Neural cell (in vitro differentiated cells): Measurements from ENCODE around the gene SETBP1. TPM values are rescaled to one million over a fixed set of nuclear protein-coding genes. Genes with fewer than 3 reads are reported as not detected.

Experiments
- H2AFZ ChIP-seq: fragments of 200-600, 300-800 bp; sonication (generic), shearing (Covaris generic); 2 replicates; pipeline ENCODE4 v1.6.0; 2014; ENCODE audit warnings: low read depth, mild to moderate bottlenecking, antibody characterized with exemption, low read length, moderate library complexity
- H3F3A ChIP-seq: fragments of 200-600 bp; shearing (Covaris generic); 2 replicates; pipeline ENCODE4 v1.6.1; 2016; ENCODE audit warnings: mild to moderate bottlenecking, moderate library complexity, mixed read lengths, antibody characterized with exemption, low read length; ENCODE audit not compliant: insufficient read depth, poor library complexity, severe bottlenecking
- H3K27ac ChIP-seq: fragments of 200-600, 300-800 bp; sonication (generic), shearing (Covaris generic); 2 replicates; pipeline ENCODE4 v1.5.1; 2014; ENCODE audit warnings: mild to moderate bottlenecking, low read length, moderate library complexity
- H3K27me3 ChIP-seq: fragments of 300-800, 200-600 bp; sonication (generic), shearing (Covaris generic); 2 replicates; pipeline ENCODE4 v1.6.0; 2014; ENCODE audit warnings: mild to moderate bottlenecking, low read depth, low read length, moderate library complexity; ENCODE audit not compliant: insufficient read depth
- H3K36me3 ChIP-seq: fragments of 300-800, 200-600 bp; sonication (generic), shearing (Covaris generic); 2 replicates; pipeline ENCODE4 v1.5.1; 2014; ENCODE audit warnings: mild to moderate bottlenecking, antibody characterized with exemption, low read length, moderate library complexity; ENCODE audit not compliant: insufficient read depth
- H3K4me2 ChIP-seq: fragments of 300-800, 200-600 bp; sonication (generic), shearing (Covaris generic); 2 replicates; pipeline ENCODE4 v1.6.0; 2014; ENCODE audit warnings: mild to moderate bottlenecking, low read length
- H3K4me3 ChIP-seq: fragments of 300-800, 200-600 bp; sonication (generic), shearing (Covaris generic); 2 replicates; pipeline ENCODE4 v1.5.1; 2014; ENCODE audit warnings: mild to moderate bottlenecking, low read length, moderate library complexity
- H3K79me2 ChIP-seq: fragments of 200-600 bp; shearing (Covaris generic); replicated peaks from 2 replicates; pipeline ENCODE4 v1.6.0; 2014; ENCODE audit warnings: mild to moderate bottlenecking, low read length, moderate library complexity; ENCODE audit not compliant: insufficient read depth
- H3K9ac ChIP-seq: fragments of 300-800, 200-600 bp; sonication (generic), shearing (Covaris generic); 2 replicates; pipeline ENCODE4 v1.6.1; 2016; ENCODE audit warnings: mild to moderate bottlenecking, low read length, mixed read lengths
- H3K9me2 ChIP-seq: fragments of 200-600 bp; shearing (Covaris generic); 2 replicates; pipeline ENCODE4 v1.6.1; 2016; ENCODE audit warnings: mild to moderate bottlenecking, low read length, mixed read lengths; ENCODE audit not compliant: insufficient read depth
- H3K9me3 ChIP-seq: fragments of 200-600, 300-800 bp; sonication (generic), shearing (Covaris generic); 2 replicates; pipeline ENCODE4 v1.6.1; 2016; ENCODE audit warnings: mild to moderate bottlenecking, mixed run types, low read length, moderate library complexity, mixed read lengths
- H4K20me1 ChIP-seq: fragments of 200-600 bp; shearing (Covaris generic); 2 replicates; pipeline ENCODE4 v1.6.1; 2016; ENCODE audit warnings: mild to moderate bottlenecking, mixed run types; ENCODE audit not compliant: insufficient read depth
- CTCF ChIP-seq: fragments of 450-650 bp; IDR thresholded peaks from 2 replicates; pipeline ENCODE4 v1.5.1; 2014; ENCODE audit warnings: antibody characterized with exemption, mild to moderate bottlenecking, moderate library complexity; ENCODE audit not compliant: poor library complexity, severe bottlenecking
- EP300 ChIP-seq: fragments of 450-650 bp; conservative IDR thresholded peaks from 2 replicates; pipeline ENCODE4 v1.6.1; 2014; ENCODE audit warnings: antibody characterized with exemption, mild to moderate bottlenecking, moderate library complexity; ENCODE audit not compliant: poor library complexity, severe bottlenecking
- EZH2 ChIP-seq: fragments of 200-600, 300-800 bp; shearing (Covaris generic), sonication (generic); IDR thresholded peaks from 2 replicates; pipeline ENCODE4 v1.6.1; 2014; ENCODE audit warnings: antibody characterized with exemption, low read length, borderline replicate concordance, mild to moderate bottlenecking; ENCODE audit not compliant: insufficient read depth, poor library complexity, severe bottlenecking
- MXI1 ChIP-seq: fragments of 450-650 bp; conservative IDR thresholded peaks from 2 replicates; pipeline ENCODE4 v1.6.1; 2014; ENCODE audit warnings: antibody characterized with exemption, mild to moderate bottlenecking; ENCODE audit not compliant: poor library complexity, severe bottlenecking
- POLR2AphosphoS5 ChIP-seq: IDR thresholded peaks from 2 replicates; pipeline ENCODE4 v1.6.1; 2012
- RAD21 ChIP-seq: fragments of 450-650 bp; conservative IDR thresholded peaks from 2 replicates; pipeline ENCODE4 v1.6.1; 2014; ENCODE audit warnings: antibody characterized with exemption, mild to moderate bottlenecking, moderate library complexity
- SMC3 ChIP-seq: fragments of 450-650 bp; conservative IDR thresholded peaks from 2 replicates; pipeline ENCODE4 v1.6.1; 2014; ENCODE audit warnings: antibody characterized with exemption, mild to moderate bottlenecking, moderate library complexity; ENCODE audit not compliant: poor library complexity
- TAF1 ChIP-seq: IDR thresholded peaks from 2 replicates; pipeline ENCODE4 v1.6.1; 2012; ENCODE audit warnings: low read depth
- polyA plus RNA-seq: library from polyadenylated mRNA; depleted of rRNA; stranded (reverse); fragments of >200 nt; gene quantifications from 2 replicates; pipeline ENCODE4 v1.2.3, GENCODE V29; 2014
- TF ChIP-seq, protein P1 (sequence below): IDR thresholded peaks from 2 replicates; pipeline ENCODE4 v1.6.1; 2012; ENCODE audit warnings: borderline replicate concordance

Gene SETBP1
- polyA plus RNA-seq, 1 donor from 2014 or later, result 13.7 TPM

DNA sequence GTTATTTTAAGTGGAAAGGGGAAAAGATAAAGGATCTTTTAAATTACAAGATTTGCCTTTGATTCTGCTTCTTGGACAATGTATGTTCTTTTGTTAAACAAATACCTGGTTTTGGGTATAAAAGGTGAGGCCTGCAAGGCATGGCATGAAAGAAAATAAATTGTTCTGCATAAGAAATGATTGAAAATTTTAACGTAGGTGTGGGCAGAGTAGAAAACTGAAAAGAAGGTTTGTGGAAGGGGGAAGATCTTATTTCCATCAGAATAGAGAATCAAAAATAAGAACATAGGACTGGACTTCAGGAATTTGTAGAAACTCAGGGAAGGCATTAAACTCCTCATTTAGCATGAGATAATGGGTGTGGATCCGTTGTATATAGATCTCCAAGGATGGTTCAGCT, 153.1 kb downstream of the SETBP1 start:
- no peaks in the 10 kb centered on the region for H3K36me3 ChIP-seq
- H3K9me3 ChIP-seq, result no peaks in the 10 kb centered on the region
- H3K4me2 ChIP-seq, result no peak overlapping the region
- no peak overlapping the region for H2AFZ ChIP-seq
- no peak for TF ChIP-seq EZH2
- TF ChIP-seq CTCF, result no peak
- no peak for TF ChIP-seq EP300
- no peak for TF ChIP-seq POLR2AphosphoS5
- no peak for TF ChIP-seq RAD21
- TF ChIP-seq TAF1, result no peak
- TF ChIP-seq MXI1, result no peak
- no peaks in the 10 kb centered on the region for H3K9me2 ChIP-seq
- H3K9ac ChIP-seq, result no peak overlapping the region
- no peak overlapping the region for H3K4me3 ChIP-seq
- no peak overlapping the region for H3K27ac ChIP-seq
- H4K20me1 ChIP-seq, result no peaks in the 10 kb centered on the region
- H3K27me3 ChIP-seq, result no peaks in the 10 kb centered on the region
- H3F3A ChIP-seq, result peaks cover 8% of the 10 kb centered on the region
- peaks cover 70% of the 10 kb centered on the region for H3K79me2 ChIP-seq

- no peak overlapping the region for H3K27ac ChIP-seq
- H3F3A ChIP-seq, result peaks cover 4% of the 10 kb centered on the region
- no peaks in the 10 kb centered on the region for H4K20me1 ChIP-seq
- peaks cover 75% of the 10 kb centered on the region for H3K79me2 ChIP-seq
- no peak overlapping the region for H3K9ac ChIP-seq
- no peak overlapping the region for H3K4me2 ChIP-seq
- no peak overlapping the region for H3K4me3 ChIP-seq
- no peak overlapping the region for H2AFZ ChIP-seq
- no peaks in the 10 kb centered on the region for H3K27me3 ChIP-seq
- H3K36me3 ChIP-seq, result no peaks in the 10 kb centered on the region
- no peaks in the 10 kb centered on the region for H3K9me2 ChIP-seq
- no peaks in the 10 kb centered on the region for H3K9me3 ChIP-seq
- TF ChIP-seq POLR2AphosphoS5, result no peak
- TF ChIP-seq CTCF, result no peak
- no peak for TF ChIP-seq EP300
Observed at GRCh38 chr18:44834867-44835469, 154.3 kb downstream of the SETBP1 start.

GRCh38 chr18:44835703-44836102, 155.0 kb downstream of the SETBP1 start:
- no peak overlapping the region for H3K27ac ChIP-seq

More at GRCh38 chr18:44835703-44836102, 155.0 kb downstream of the SETBP1 start:
- TF ChIP-seq EZH2 (no peak), TAF1 (no peak), RAD21 (no peak), POLR2AphosphoS5 (no peak), SMC3 (no peak), CTCF (no peak), EP300 (no peak), MXI1 (no peak)
- TF ChIP-seq, protein P1, sequence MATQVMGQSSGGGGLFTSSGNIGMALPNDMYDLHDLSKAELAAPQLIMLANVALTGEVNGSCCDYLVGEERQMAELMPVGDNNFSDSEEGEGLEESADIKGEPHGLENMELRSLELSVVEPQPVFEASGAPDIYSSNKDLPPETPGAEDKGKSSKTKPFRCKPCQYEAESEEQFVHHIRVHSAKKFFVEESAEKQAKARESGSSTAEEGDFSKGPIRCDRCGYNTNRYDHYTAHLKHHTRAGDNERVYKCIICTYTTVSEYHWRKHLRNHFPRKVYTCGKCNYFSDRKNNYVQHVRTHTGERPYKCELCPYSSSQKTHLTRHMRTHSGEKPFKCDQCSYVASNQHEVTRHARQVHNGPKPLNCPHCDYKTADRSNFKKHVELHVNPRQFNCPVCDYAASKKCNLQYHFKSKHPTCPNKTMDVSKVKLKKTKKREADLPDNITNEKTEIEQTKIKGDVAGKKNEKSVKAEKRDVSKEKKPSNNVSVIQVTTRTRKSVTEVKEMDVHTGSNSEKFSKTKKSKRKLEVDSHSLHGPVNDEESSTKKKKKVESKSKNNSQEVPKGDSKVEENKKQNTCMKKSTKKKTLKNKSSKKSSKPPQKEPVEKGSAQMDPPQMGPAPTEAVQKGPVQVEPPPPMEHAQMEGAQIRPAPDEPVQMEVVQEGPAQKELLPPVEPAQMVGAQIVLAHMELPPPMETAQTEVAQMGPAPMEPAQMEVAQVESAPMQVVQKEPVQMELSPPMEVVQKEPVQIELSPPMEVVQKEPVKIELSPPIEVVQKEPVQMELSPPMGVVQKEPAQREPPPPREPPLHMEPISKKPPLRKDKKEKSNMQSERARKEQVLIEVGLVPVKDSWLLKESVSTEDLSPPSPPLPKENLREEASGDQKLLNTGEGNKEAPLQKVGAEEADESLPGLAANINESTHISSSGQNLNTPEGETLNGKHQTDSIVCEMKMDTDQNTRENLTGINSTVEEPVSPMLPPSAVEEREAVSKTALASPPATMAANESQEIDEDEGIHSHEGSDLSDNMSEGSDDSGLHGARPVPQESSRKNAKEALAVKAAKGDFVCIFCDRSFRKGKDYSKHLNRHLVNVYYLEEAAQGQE, result no peak
- Histone ChIP-seq H2AFZ (no peak overlapping the region), H4K20me1 (no peaks in the 10 kb centered on the region), H3K36me3 (no peaks in the 10 kb centered on the region), H3K9me3 (no peaks in the 10 kb centered on the region), H3K27me3 (no peaks in the 10 kb centered on the region), H3K4me2 (no peak overlapping the region), H3K79me2 (peaks cover 78% of the 10 kb centered on the region), H3K9ac (no peak overlapping the region), H3K4me3 (no peak overlapping the region), H3K9me2 (no peaks in the 10 kb centered on the region), H3F3A (no peaks in the 10 kb centered on the region)
